ENCODE results near the gene CCDC110. TPM values are rescaled to one million over a fixed set of nuclear protein-coding genes. Genes with fewer than 3 reads are reported as not detected.

CCDC110 gene
- total and polyA plus RNA-seq, 2 of the 13 experiments (the other 11 are each of a cell fraction or from before 2014, with no cell fraction given), result not detected

DNA sequence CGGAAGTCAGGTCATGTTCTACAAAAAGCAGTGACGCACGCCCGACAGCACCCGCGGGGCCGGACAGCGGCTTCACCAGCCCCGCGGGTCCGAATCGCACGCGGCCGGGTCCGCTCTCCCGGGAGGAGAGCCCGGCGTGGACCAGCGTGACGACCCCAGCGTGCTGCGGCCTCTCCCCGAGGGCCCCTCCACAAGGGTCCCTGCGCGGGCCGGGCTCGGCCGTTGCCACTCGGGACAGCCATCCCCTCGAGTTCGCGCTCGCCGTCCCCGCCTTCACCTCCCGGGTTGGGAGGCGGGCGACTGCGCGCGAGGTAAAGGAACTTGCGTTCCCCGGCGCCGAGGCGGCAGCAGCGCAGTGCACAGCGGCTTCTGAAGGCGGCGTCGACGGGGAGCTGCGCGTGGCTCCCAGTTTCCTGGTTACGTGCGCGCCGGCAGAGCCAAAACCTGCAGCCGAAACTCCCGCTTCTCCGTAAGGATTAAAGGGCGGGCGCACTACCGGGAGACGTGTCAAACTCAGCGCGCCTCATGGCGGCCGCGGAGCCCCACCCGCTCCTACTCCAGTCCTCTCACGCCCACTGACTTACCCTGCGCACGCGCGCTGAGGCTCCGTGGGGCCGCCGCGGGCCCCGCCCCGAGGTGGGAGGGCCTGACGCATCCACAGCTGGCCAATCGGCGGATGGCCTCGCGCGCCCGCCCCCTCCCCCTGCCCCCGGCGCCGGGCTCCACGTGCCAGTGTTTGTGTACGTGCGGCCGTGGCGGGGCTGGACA is 75.4 kb downstream of the CCDC110 start (continued):
- no peak for TF ChIP-seq ZNF660 (CRISPR knock-in tag; IDR thresholded peaks at IDR 0.05; ENCODE audit: borderline replicate concordance, low read depth)
- TF ChIP-seq ZNF670 (CRISPR knock-in tag; IDR thresholded peaks at IDR 0.05; ENCODE audit: borderline replicate concordance), result 0 out of 2 replicates have a peak, but pooled peaks have one; percentile 3
- TF ChIP-seq ZNF792 (CRISPR knock-in tag; IDR thresholded peaks at IDR 0.05), result peak; percentile 41; the same call in 1 of the 2 replicates
- peak; percentile 50; the same call in 1 of the 2 replicates for TF ChIP-seq MIER3 (CRISPR knock-in tag; IDR thresholded peaks at IDR 0.05; ENCODE audit: borderline replicate concordance)
- TF ChIP-seq ZIK1 (CRISPR knock-in tag; IDR thresholded peaks at IDR 0.05; ENCODE audit: borderline replicate concordance, low read depth), result peak; percentile 96
- TF ChIP-seq, protein P1, sequence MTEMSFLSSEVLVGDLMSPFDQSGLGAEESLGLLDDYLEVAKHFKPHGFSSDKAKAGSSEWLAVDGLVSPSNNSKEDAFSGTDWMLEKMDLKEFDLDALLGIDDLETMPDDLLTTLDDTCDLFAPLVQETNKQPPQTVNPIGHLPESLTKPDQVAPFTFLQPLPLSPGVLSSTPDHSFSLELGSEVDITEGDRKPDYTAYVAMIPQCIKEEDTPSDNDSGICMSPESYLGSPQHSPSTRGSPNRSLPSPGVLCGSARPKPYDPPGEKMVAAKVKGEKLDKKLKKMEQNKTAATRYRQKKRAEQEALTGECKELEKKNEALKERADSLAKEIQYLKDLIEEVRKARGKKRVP (CRISPR knock-in tag; IDR thresholded peaks at IDR 0.05), result 0 out of 4 replicates have a peak, but pooled peaks of 1 of the 2 experiments have one; percentile 7
- no peak for TF ChIP-seq ZNF644 (CRISPR knock-in tag; IDR thresholded peaks at IDR 0.05; ENCODE audit: low read depth)
- peak; percentile 63; the same call in 1 of the 2 replicates for TF ChIP-seq ZNF839 (CRISPR knock-in tag; IDR thresholded peaks at IDR 0.05; ENCODE audit: borderline replicate concordance)
- no peak; the same call in 1 of the 2 replicates for TF ChIP-seq DRAP1 (CRISPR knock-in tag; IDR thresholded peaks at IDR 0.05)
- peak; percentile 77; the same call in 1 of the 2 replicates for TF ChIP-seq MZF1 (CRISPR knock-in tag; IDR thresholded peaks at IDR 0.05; ENCODE audit: borderline replicate concordance)
- no peak for TF ChIP-seq TGIF2 (CRISPR knock-in tag; IDR thresholded peaks at IDR 0.05)
- TF ChIP-seq ZNF12 (CRISPR knock-in tag; IDR thresholded peaks at IDR 0.05), result no peak
- TF ChIP-seq ZNF580 (CRISPR knock-in tag; IDR thresholded peaks at IDR 0.05; ENCODE audit: borderline replicate concordance, low read depth), result peak; percentile 88; the same call in 1 of the 2 replicates
- TF ChIP-seq, protein P2, sequence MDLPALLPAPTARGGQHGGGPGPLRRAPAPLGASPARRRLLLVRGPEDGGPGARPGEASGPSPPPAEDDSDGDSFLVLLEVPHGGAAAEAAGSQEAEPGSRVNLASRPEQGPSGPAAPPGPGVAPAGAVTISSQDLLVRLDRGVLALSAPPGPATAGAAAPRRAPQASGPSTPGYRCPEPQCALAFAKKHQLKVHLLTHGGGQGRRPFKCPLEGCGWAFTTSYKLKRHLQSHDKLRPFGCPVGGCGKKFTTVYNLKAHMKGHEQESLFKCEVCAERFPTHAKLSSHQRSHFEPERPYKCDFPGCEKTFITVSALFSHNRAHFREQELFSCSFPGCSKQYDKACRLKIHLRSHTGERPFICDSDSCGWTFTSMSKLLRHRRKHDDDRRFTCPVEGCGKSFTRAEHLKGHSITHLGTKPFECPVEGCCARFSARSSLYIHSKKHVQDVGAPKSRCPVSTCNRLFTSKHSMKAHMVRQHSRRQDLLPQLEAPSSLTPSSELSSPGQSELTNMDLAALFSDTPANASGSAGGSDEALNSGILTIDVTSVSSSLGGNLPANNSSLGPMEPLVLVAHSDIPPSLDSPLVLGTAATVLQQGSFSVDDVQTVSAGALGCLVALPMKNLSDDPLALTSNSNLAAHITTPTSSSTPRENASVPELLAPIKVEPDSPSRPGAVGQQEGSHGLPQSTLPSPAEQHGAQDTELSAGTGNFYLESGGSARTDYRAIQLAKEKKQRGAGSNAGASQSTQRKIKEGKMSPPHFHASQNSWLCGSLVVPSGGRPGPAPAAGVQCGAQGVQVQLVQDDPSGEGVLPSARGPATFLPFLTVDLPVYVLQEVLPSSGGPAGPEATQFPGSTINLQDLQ (CRISPR knock-in tag; IDR thresholded peaks at IDR 0.05), result peak; percentile 91; the same call in 1 of the 2 replicates
- peak; percentile 94 for TF ChIP-seq U2AF1 (optimal IDR thresholded peaks at IDR 0.05; ENCODE audit: low read depth, low read length)
- TF ChIP-seq, protein P3, sequence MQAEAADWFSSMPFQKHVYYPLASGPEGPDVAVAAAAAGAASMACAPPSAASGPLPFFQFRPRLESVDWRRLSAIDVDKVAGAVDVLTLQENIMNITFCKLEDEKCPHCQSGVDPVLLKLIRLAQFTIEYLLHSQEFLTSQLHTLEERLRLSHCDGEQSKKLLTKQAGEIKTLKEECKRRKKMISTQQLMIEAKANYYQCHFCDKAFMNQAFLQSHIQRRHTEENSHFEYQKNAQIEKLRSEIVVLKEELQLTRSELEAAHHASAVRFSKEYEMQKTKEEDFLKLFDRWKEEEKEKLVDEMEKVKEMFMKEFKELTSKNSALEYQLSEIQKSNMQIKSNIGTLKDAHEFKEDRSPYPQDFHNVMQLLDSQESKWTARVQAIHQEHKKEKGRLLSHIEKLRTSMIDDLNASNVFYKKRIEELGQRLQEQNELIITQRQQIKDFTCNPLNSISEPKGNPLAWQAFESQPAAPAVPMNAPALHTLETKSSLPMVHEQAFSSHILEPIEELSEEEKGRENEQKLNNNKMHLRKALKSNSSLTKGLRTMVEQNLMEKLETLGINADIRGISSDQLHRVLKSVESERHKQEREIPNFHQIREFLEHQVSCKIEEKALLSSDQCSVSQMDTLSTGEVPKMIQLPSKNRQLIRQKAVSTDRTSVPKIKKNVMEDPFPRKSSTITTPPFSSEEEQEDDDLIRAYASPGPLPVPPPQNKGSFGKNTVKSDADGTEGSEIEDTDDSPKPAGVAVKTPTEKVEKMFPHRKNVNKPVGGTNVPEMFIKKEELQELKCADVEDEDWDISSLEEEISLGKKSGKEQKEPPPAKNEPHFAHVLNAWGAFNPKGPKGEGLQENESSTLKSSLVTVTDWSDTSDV (CRISPR knock-in tag; IDR thresholded peaks at IDR 0.05), result no peak; the same call in 1 of the 2 replicates
- peak; percentile 99 for TF ChIP-seq REXO4 (CRISPR knock-in tag; IDR thresholded peaks at IDR 0.05; ENCODE audit: borderline replicate concordance)
- TF ChIP-seq KAT7 (CRISPR knock-in tag; IDR thresholded peaks at IDR 0.05; ENCODE audit: borderline replicate concordance), result peak; percentile 91
- no peak for TF ChIP-seq TBP (CRISPR knock-in tag; IDR thresholded peaks at IDR 0.05)
- TF ChIP-seq ZNF547 (CRISPR knock-in tag; IDR thresholded peaks at IDR 0.05), result peak; percentile 96
- TF ChIP-seq ZNF441 (CRISPR knock-in tag; IDR thresholded peaks at IDR 0.05; ENCODE audit: borderline replicate concordance), result no peak
- TF ChIP-seq ZKSCAN5 (CRISPR knock-in tag; IDR thresholded peaks at IDR 0.05), result 0 out of 2 replicates have a peak, but pooled peaks have one; percentile 38
